Measurements from ENCODE around the gene CERS2. TPM values are rescaled to one million over a fixed set of nuclear protein-coding genes. Genes with fewer than 3 reads are reported as not detected.

Gene CERS2
- total RNA-seq, 1 experiment from 2014 or later = 113 TPM

DNA sequence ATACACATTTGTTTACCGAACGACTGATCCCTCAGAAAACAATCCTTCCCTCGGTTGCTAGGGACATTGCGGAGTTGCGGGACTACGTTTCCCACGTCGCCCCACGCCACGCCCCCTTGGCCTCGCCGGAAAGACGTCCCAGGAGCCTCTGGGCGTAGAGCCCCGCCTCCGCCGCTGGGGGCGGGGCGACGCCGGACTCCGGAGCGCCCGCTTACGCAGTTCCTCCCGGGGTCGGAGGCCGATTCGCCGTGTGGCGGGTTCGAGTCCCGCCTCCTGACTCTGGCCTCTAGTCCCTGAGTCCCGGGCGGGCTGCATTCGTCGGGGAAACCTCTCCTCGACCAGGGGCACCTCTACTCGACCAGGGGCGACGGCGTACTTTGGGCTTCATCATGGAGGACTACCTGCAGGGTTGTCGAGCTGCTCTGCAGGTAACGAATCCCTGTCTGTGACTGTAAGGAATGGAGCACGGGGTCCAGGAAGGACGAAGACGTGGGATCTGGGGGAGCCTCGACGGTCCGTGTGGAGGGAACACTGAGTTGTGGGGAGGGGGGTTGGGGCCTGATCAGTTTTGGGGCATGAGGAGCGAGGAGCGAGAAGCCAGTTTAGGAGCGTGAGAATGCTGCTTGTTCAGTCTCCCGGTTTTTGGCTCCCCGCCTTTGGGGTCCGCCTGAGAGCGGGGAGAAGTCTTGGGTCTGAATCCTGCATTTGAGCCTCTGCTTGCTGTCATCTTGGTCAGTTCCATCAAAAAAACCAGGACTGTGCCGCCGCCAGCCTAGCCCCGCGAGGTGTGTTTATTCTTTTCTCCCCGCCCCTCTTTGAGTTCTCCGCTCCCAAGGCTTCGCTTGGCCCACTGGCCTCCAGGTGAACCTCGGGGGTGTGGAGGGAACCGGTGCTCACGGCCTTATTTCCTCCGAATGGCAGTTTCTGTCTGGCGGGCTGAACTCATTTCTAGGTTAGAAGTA, 33.9 kb upstream of the CERS2 start, which contains the start of gene PRUNE1:
Gene PRUNE1, plus strand, starts transcription at position 206 of the 962 bp plus-strand sequence. Its CDS starts 184 bp downstream, at position 390.
- Histone ChIP-seq H3K9me2 (ENCODE audit: insufficient read depth) (no peaks in the 10 kb centered on the region), H3K27ac (peak within 1 kb of the TSS; percentile 68), H3K4me3 (peak within 1 kb of the TSS; percentile 89), H3K4me1 (replicated peaks; ENCODE audit: insufficient read depth) (peaks cover 50% of the 10 kb centered on the region), H3K9me3 (ENCODE audit: insufficient read depth, low read depth) (no peaks in the 10 kb centered on the region), H3K79me2 (ENCODE audit: low read depth) (peaks cover 24% of the 10 kb centered on the region), H3F3A (ENCODE audit: insufficient read depth, low read depth) (peaks cover 28% of the 10 kb centered on the region), H2AFZ (peak within 1 kb of the TSS; percentile 94), H3K4me2 (peak within 1 kb of the TSS; percentile 97), H3K36me3 (ENCODE audit: low read depth) (no peaks in the 10 kb centered on the region), H3K27me3 (ENCODE audit: insufficient read depth, low read depth) (no peaks in the 10 kb centered on the region), H4K20me1 (ENCODE audit: insufficient read depth) (no peaks in the 10 kb centered on the region)
- DNase-seq = peak; percentile 95
- intact Hi-C loops (cut with micrococcal nuclease; ENCODE audit: unreplicated experiment) = loop anchor here (1.0 to 5.0 kb wide), 4 partner anchors 39 to 751 kb away; partner anchors contain the start of genes C1orf56, CA14, LYSMD1 and SCNM1
- TF ChIP-seq, protein P1, sequence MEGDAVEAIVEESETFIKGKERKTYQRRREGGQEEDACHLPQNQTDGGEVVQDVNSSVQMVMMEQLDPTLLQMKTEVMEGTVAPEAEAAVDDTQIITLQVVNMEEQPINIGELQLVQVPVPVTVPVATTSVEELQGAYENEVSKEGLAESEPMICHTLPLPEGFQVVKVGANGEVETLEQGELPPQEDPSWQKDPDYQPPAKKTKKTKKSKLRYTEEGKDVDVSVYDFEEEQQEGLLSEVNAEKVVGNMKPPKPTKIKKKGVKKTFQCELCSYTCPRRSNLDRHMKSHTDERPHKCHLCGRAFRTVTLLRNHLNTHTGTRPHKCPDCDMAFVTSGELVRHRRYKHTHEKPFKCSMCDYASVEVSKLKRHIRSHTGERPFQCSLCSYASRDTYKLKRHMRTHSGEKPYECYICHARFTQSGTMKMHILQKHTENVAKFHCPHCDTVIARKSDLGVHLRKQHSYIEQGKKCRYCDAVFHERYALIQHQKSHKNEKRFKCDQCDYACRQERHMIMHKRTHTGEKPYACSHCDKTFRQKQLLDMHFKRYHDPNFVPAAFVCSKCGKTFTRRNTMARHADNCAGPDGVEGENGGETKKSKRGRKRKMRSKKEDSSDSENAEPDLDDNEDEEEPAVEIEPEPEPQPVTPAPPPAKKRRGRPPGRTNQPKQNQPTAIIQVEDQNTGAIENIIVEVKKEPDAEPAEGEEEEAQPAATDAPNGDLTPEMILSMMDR (conservative IDR thresholded peaks at IDR 0.05) = no peak
- TF ChIP-seq EZH2 (IDR thresholded peaks at IDR 0.05; ENCODE audit: low read depth) = no peak
- CTCF ChIA-PET = no interaction called here
- POLR2A ChIA-PET (ENCODE audit: unreplicated experiment) = interaction anchor here (0.7 kb wide), 1 partner anchor 313 kb away, joined by 16 read pairs; no protein-coding TSS in a partner anchor
- no TSS peak for BruUV-seq (replicated peaks)

DNA sequence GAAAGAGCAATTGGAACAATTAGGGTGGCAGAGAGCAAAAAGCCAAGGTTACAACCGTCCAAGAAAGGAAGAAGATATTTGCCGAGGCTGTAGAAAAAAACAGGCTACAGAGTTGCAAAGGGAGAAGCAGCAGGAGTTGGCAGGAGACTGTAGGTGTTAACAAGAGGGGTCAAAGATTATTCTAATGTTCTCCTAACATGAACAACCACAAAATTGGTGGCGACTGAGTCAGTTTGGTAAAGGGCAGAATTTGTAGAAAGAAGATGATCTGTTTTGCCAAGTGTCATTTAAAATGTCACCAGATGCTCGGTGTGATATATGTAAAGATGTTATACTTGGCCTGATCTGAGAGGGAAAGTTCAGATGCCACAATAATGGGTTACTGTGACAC, 33.2 kb upstream of the CERS2 start:
- peak overlapping the region; percentile 68 for H3K27ac ChIP-seq
- H4K20me1 ChIP-seq (ENCODE audit: insufficient read depth) = no peaks in the 10 kb centered on the region
- H3K9me2 ChIP-seq (ENCODE audit: insufficient read depth) = no peaks in the 10 kb centered on the region
- ChIA-PET POLR2A (ENCODE audit: unreplicated experiment) (no interaction called here), CTCF (no interaction called here)
- intact Hi-C loops (cut with micrococcal nuclease; ENCODE audit: unreplicated experiment) = loop anchor here (1.0 to 5.0 kb wide), 5 partner anchors 39 to 751 kb away; partner anchors contain the start of genes C1orf56, CA14, LYSMD1 and SCNM1
- no peaks in the 10 kb centered on the region for H3K27me3 ChIP-seq (ENCODE audit: insufficient read depth, low read depth)
- H3K4me2 ChIP-seq = peak overlapping the region; percentile 86
- peak overlapping the region; percentile 37; the same call in 1 of the 2 replicates for H3K4me3 ChIP-seq
- DNase-seq = no peak
- no peak for TF ChIP-seq EZH2 (IDR thresholded peaks at IDR 0.05; ENCODE audit: low read depth)
- TF ChIP-seq, protein P1 (conservative IDR thresholded peaks at IDR 0.05) = no peak
- H3K9me3 ChIP-seq (ENCODE audit: insufficient read depth, low read depth) = no peaks in the 10 kb centered on the region
- no TSS peak for BruUV-seq (replicated peaks)
- peaks cover 24% of the 10 kb centered on the region for H3K79me2 ChIP-seq (ENCODE audit: low read depth)
- H3K4me1 ChIP-seq (replicated peaks; ENCODE audit: insufficient read depth) = peaks cover 56% of the 10 kb centered on the region
- no peaks in the 10 kb centered on the region for H3K36me3 ChIP-seq (ENCODE audit: low read depth)
- peaks cover 28% of the 10 kb centered on the region for H3F3A ChIP-seq (ENCODE audit: insufficient read depth, low read depth)
- H2AFZ ChIP-seq = peak overlapping the region; percentile 50; the same call in 1 of the 2 replicates

DNA sequence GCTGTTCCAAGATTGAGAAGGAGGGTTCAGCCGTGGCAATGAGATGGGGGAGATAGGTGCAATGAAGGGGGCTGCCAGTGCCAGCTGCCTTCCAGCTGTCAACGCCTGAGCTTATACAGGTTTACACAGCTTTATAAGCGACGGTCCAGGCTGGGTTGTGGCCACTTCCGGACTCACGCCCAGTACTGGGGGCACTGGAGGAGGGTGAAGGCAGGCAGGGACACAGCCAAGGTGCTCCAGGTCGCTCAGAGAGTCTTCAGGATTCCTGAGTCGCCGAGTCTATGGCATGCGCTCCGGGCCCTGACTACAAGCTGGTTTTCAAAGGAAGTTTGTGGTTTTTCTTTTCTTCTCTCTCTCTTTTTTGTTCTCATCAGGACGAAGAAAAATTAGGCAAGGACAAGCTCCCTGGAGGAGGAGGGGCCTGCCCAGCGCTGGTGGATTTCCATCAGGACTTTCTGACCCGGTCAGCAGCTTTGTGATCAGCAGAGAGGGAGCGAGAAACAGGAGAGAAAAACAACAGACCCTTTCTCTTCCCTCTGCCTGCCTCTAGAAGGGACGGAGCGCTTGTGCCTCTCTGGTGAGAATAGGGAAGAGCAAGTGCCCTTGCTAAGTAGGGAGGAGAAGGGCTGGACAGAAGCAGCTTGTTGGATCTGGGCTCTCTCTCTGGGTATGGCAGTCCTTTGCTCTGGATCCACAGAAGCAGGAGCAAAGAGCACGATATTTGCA, 31.9 kb upstream of the CERS2 start, which contains the start of gene MINDY1:
Gene MINDY1, minus strand, starts transcription at position 576 of the 726 bp plus-strand sequence. CDS start 4,285 bp downstream, outside the sequence.
- intact Hi-C loops (cut with micrococcal nuclease; ENCODE audit: unreplicated experiment) = loop anchor here (1.0 to 5.0 kb wide), 4 partner anchors 52 to 749 kb away; partner anchors contain the start of genes CA14, LYSMD1 and SCNM1

More for the DNA sequence above, 31.9 kb upstream of the CERS2 start, which contains the start of gene MINDY1:
- H3K27me3 ChIP-seq (ENCODE audit: insufficient read depth, low read depth) = no peaks in the 10 kb centered on the region
- POLR2A ChIA-PET (ENCODE audit: unreplicated experiment) = interaction anchor here (0.5 to 1.5 kb wide), 10 partner anchors 25 to 796 kb away, joined by 3 to 14 read pairs (median 4); partner anchors contain the start of genes ANXA9, BNIPL and GOLPH3L
- H3K4me3 ChIP-seq = peak within 1 kb of the TSS; percentile 56; the same call in 1 of the 2 replicates
- BruUV-seq (replicated peaks) = TSS peak; percentile 38
- peaks cover 56% of the 10 kb centered on the region for H3K4me1 ChIP-seq (replicated peaks; ENCODE audit: insufficient read depth)
- peaks cover 24% of the 10 kb centered on the region for H3K79me2 ChIP-seq (ENCODE audit: low read depth)
- H3K4me2 ChIP-seq = peak within 1 kb of the TSS; percentile 86
- peaks cover 28% of the 10 kb centered on the region for H3F3A ChIP-seq (ENCODE audit: insufficient read depth, low read depth)
- no peak for TF ChIP-seq EZH2 (IDR thresholded peaks at IDR 0.05; ENCODE audit: low read depth)
- TF ChIP-seq, protein P1 (conservative IDR thresholded peaks at IDR 0.05) = peak; percentile 68
- H2AFZ ChIP-seq = peak within 1 kb of the TSS; percentile 81
- no peaks in the 10 kb centered on the region for H3K36me3 ChIP-seq (ENCODE audit: low read depth)
- peak within 1 kb of the TSS; percentile 68 for H3K27ac ChIP-seq
- no peaks in the 10 kb centered on the region for H3K9me3 ChIP-seq (ENCODE audit: insufficient read depth, low read depth)
- no peaks in the 10 kb centered on the region for H3K9me2 ChIP-seq (ENCODE audit: insufficient read depth)
- DNase-seq = peak; percentile 64 to 72
- CTCF ChIA-PET = interaction anchor here (0.5 to 2.1 kb wide), 4 partner anchors 9 to 26 kb away, joined by 3 to 11 read pairs (median 6); partner anchors contain the start of gene ANXA9
- H4K20me1 ChIP-seq (ENCODE audit: insufficient read depth) = no peaks in the 10 kb centered on the region

All from PC-9 (cell line).